Activated T-helper 1 cell treated with anti-CD3 and anti-CD28 coated beads, Interleukin-2, amount 50 U/mL, for 16 hours (primary cell): ENCODE results near the gene SP4.

Experiments used
- DNase-seq, 2 donors: peaks; one replicate each; pipeline ENCODE4 v3.0.0-alpha.2; 2020; ENCODE audit warnings: low read depth in 1 of 2, low spot score in 1 of 2

SP4 gene

GRCh38 chr7:21427871-21428658 lies at the start of gene SP4:
Gene SP4 (plus strand): TSS chr7:21428083. CDS start chr7:21428252, 169 bp downstream.
- DNase-seq: peak; percentile 89 to 95

- DNase-seq: no peak
Observed at GRCh38 chr7:21383227-21384220, 44.4 kb upstream of the SP4 start.

- DNase-seq: no peak
Observed at GRCh38 chr7:21393937-21394336, 33.9 kb upstream of the SP4 start.

GRCh38 chr7:21401944-21402343 lies 25.9 kb upstream of the SP4 start:
- no peak for DNase-seq

- no peak for DNase-seq
Observed at GRCh38 chr7:21407796-21408480, 19.9 kb upstream of the SP4 start.

GRCh38 chr7:21408481-21408820 lies 19.4 kb upstream of the SP4 start:
- DNase-seq: no peak

GRCh38 chr7:21412410-21412851 lies 15.5 kb upstream of the SP4 start:
- DNase-seq: no peak

- no peak for DNase-seq
Observed at GRCh38 chr7:21412957-21413356, 14.9 kb upstream of the SP4 start.

- DNase-seq: no peak
Observed at GRCh38 chr7:21413502-21413901, 14.4 kb upstream of the SP4 start.

GRCh38 chr7:21414795-21415393 lies 13.0 kb upstream of the SP4 start:
- no peak for DNase-seq

GRCh38 chr7:21417647-21418046 lies 10.2 kb upstream of the SP4 start:
- DNase-seq: no peak

GRCh38 chr7:21422751-21423150 lies 5.1 kb upstream of the SP4 start:
- no peak for DNase-seq

- DNase-seq: no peak
Observed at GRCh38 chr7:21425290-21425689, 2.6 kb upstream of the SP4 start.

GRCh38 chr7:21426286-21427181 lies 1.3 kb upstream of the SP4 start:
- DNase-seq: no peak

GRCh38 chr7:21427182-21427870 lies 557 bp upstream of the SP4 start:
- peak; percentile 98 to 100 for DNase-seq

GRCh38 chr7:21428659-21428941 lies 717 bp downstream of the SP4 start:
- DNase-seq: no peak

- DNase-seq: no peak
Observed at GRCh38 chr7:21429021-21429420, 1.1 kb downstream of the SP4 start.

- DNase-seq: no peak
Observed at GRCh38 chr7:21429786-21430574, 2.1 kb downstream of the SP4 start.

- DNase-seq: no peak
Observed at GRCh38 chr7:21430575-21430954, 2.7 kb downstream of the SP4 start.
